GM12878 (cell line): Measurements from ENCODE around the gene CHMP6. TPM values are rescaled to one million over a fixed set of nuclear protein-coding genes. Genes with fewer than 3 reads are reported as not detected.

Experiments
- ATAC-seq: fragments of 200-7000 bp; cut with Tn5 transposase; 3 replicates; pipeline ENCODE4 v1.9.1; 2020; ENCODE audit warnings: mild to moderate bottlenecking, moderate library complexity
- BruUV-seq: library from RNA; stranded (reverse); fragments of 400-500 nt; replicated peaks from 2 replicates; lab custom pipeline; 2021; lab: Mats Ljungman, UMichigan
- CTCF ChIA-PET: fragments of 300-600 bp; sonication (Branson Sonifier 250); formaldehyde crosslinking; extraction: SDS; loops from one replicate; lab custom pipeline; 2021; ENCODE audit warnings: inconsistent platforms; lab: Yijun Ruan, JAX
- POLR2A ChIA-PET: fragments of 350-600 bp; formaldehyde crosslinking; extraction: SDS; loops from one replicate; lab custom pipeline; 2021; ENCODE audit warnings: inconsistent platforms; lab: Charles Lee
- RAD21 ChIA-PET: fragments of 300-600 bp; sonication (Branson Sonifier 250); formaldehyde crosslinking; loops from one replicate; lab custom pipeline; 2023; ENCODE audit warnings: antibody characterized with exemption; ENCODE audit not compliant: unreplicated experiment; lab: Charles Lee
- SMC1A ChIA-PET: fragments of 300-600 bp; sonication (Branson Sonifier 250); formaldehyde crosslinking; loops from one replicate; lab custom pipeline; 2023; ENCODE audit not compliant: unreplicated experiment, uncharacterized antibody; lab: Charles Lee
- DNase-seq: peaks from one replicate; pipeline ENCODE4 v3.0.0-alpha.2; 2011; ENCODE audit warnings: low read depth, low spot score
- FAIRE-seq: peaks from 3 replicates; lab custom pipeline; 2011; peaks lifted over from hg19 to GRCh38; lab: Jason Lieb, UNC
- H2AFZ ChIP-seq: 2 replicates; pipeline ENCODE4 v1.6.0; 2011; ENCODE audit warnings: low read depth, low read length, control low read depth; ENCODE audit not compliant: control insufficient read depth
- H3K27ac ChIP-seq: 2 replicates; pipeline ENCODE4 v1.5.1; 2011; ENCODE audit warnings: control low read depth; ENCODE audit not compliant: control insufficient read depth, insufficient read depth
- H3K27me3 ChIP-seq, 2 experiments: replicated peaks in 1 of 2; 2 replicates each; pipeline versions ENCODE4 v1.6.0 to v1.6.1; 2011; ENCODE audit warnings: low read length in 1 of 2; ENCODE audit not compliant: control insufficient read depth in 2 of 2, insufficient read depth in 2 of 2
- H3K36me3 ChIP-seq, 2 experiments: 2 replicates each; pipeline ENCODE4 v1.5.1; 2011; ENCODE audit warnings: low read length in 1 of 2; ENCODE audit not compliant: control insufficient read depth in 2 of 2, insufficient read depth in 2 of 2
- H3K4me1 ChIP-seq: 2 replicates; pipeline ENCODE4 v1.6.1; 2011; ENCODE audit warnings: mild to moderate bottlenecking, low read length, moderate library complexity, mixed read lengths; ENCODE audit not compliant: control insufficient read depth, insufficient read depth
- H3K4me2 ChIP-seq: 2 replicates; pipeline ENCODE4 v1.6.0; 2011; ENCODE audit warnings: control low read depth; ENCODE audit not compliant: control insufficient read depth, insufficient read depth
- H3K4me3 ChIP-seq: fragments of 200-600 bp; sonication (generic); 2 replicates; pipeline ENCODE4 v1.5.1; 2016
- H3K79me2 ChIP-seq: 2 replicates; pipeline ENCODE4 v1.6.0; 2011; ENCODE audit warnings: low read length; ENCODE audit not compliant: control insufficient read depth, insufficient read depth
- H3K9ac ChIP-seq: 2 replicates; pipeline ENCODE4 v1.8.0; 2011; ENCODE audit warnings: low read length, control low read depth, mixed read lengths; ENCODE audit not compliant: control insufficient read depth, insufficient read depth
- H3K9me3 ChIP-seq: replicated peaks from 3 replicates; pipeline ENCODE4 v1.5.1; 2011; ENCODE audit warnings: mild to moderate bottlenecking, low read length; ENCODE audit not compliant: control insufficient read depth, insufficient read depth
- H4K20me1 ChIP-seq: 2 replicates; pipeline ENCODE4 v1.6.0; 2011; ENCODE audit not compliant: control insufficient read depth, insufficient read depth
- BCL11A ChIP-seq: IDR thresholded peaks from 2 replicates; pipeline ENCODE4 v1.6.1; 2011; ENCODE audit warnings: low read depth, low read length
- CREM ChIP-seq: IDR thresholded peaks from 2 replicates; pipeline ENCODE4 v1.6.1; 2014; ENCODE audit warnings: antibody characterized with exemption, low read depth
- NFYA ChIP-seq: IDR thresholded peaks from 2 replicates; pipeline ENCODE4 v1.6.1; 2011; ENCODE audit warnings: low read depth, mild to moderate bottlenecking, low read length, improper control_type of control experiment, borderline replicate concordance
- ZBED1 ChIP-seq: IDR thresholded peaks from 2 replicates; pipeline ENCODE4 v1.6.1; 2016; ENCODE audit warnings: borderline replicate concordance
- ZNF207 ChIP-seq: fragments of 450-650 bp; IDR thresholded peaks from 2 replicates; pipeline ENCODE4 v1.6.1; 2014; ENCODE audit warnings: antibody characterized with exemption, mild to moderate bottlenecking, borderline replicate concordance
- WGBS: methylation state at CpG from one replicate; pipeline ENCODE4 v1.1.6; 2016; ENCODE audit warnings: low lambda C conversion rate; ENCODE audit not compliant: insufficient replicate concordance, insufficient coverage; ENCODE audit errors: missing lambda C conversion rate; 5-methylcytosine and 5-hydroxymethylcytosine counted together
- in situ Hi-C: fragments of 300-500 bp; cut with MboI; formaldehyde crosslinking; loops from 9 replicates; pipeline ENCODE4 v1.14.3; 2018; ENCODE audit warnings: mixed read lengths
- intact Hi-C: fragments of 100-400 bp; cut with micrococcal nuclease; formaldehyde crosslinking; loops from one replicate; pipeline ENCODE4 v1.14.2; 2022; ENCODE audit not compliant: unreplicated experiment
- polyA plus RNA-seq, 11 experiments: library from polyadenylated mRNA; depleted of rRNA in 4 of 11; unstranded in 6 of 11; stranded (reverse) in 5 of 11; fragments of >200 nt; fragmentation: Nextera tagmentation in 4 of 11; fragmentation: Illumina TruSeq in 1 of 11; extraction: Ambion mirVana in 4 of 11; extraction: Trizol in 1 of 11; gene quantifications; 1 replicate in 1 of 11; 2 replicates in 10 of 11; pipeline versions ENCODE4 v1.2.1 to v1.2.3, GENCODE V29; 2011 to 2016; ENCODE audit warnings: inconsistent platforms in 2 of 11, missing spikeins in 2 of 11, low read depth in 1 of 11
- total RNA-seq, 4 experiments: library from RNA; depleted of rRNA in 3 of 4; stranded (reverse); fragments of >200 nt in 3 of 4; fragmentation: Illumina TruSeq in 1 of 4; extraction: Trizol in 1 of 4; gene quantifications; 2 replicates each; pipeline versions ENCODE4 v1.2.1 to v1.2.3, GENCODE V29; 2013 to 2021

The CHMP6 gene
- total and polyA plus RNA-seq, 10 of the 15 experiments (the other 5 are each of a cell fraction or from before 2014, with no cell fraction given), result 0.21 to 37.9 (median 14.7) TPM

GRCh38 chr17:81037026-81037797 lies 45.6 kb downstream of the CHMP6 start (continued):
- TF ChIP-seq ZNF207 (no peak), BCL11A (no peak)

GRCh38 chr17:81037798-81038733 lies 46.4 kb downstream of the CHMP6 start:
- no TSS peak for BruUV-seq
- 60% methylated on average over 30 of the region's 30 CpGs for WGBS
- intact Hi-C loops (no loop called here), in situ Hi-C loops (no loop called here)
- H3K9me3 ChIP-seq, result no peaks in the 10 kb centered on the region
- H2AFZ ChIP-seq, result no peak overlapping the region
- CTCF ChIA-PET, result no interaction called here
- ATAC-seq, result no peak
- POLR2A ChIA-PET, result no interaction called here
- no peak overlapping the region for H3K27ac ChIP-seq
- no peaks in the 10 kb centered on the region for H3K4me1 ChIP-seq
- no peak for FAIRE-seq
- peaks cover 5 to 11% of the 10 kb centered on the region in 2 experiments for H3K27me3 ChIP-seq
- SMC1A ChIA-PET, result no interaction called here
- TF ChIP-seq CREM, result no peak
- no peak for TF ChIP-seq NFYA
- no peak for TF ChIP-seq ZBED1
- H3K36me3 ChIP-seq, result no peaks in the 10 kb centered on the region
- H3K9ac ChIP-seq, result no peak overlapping the region
- H4K20me1 ChIP-seq, result no peaks in the 10 kb centered on the region
- DNase-seq, result no peak
- no peak overlapping the region for H3K4me3 ChIP-seq
- RAD21 ChIA-PET, result no interaction called here
- H3K79me2 ChIP-seq, result no peaks in the 10 kb centered on the region
- H3K4me2 ChIP-seq, result no peak overlapping the region
